Hepatocyte (in vitro differentiated cells): ENCODE measurements around the gene CYP2A7.

Experiments used
- EZH2 ChIP-seq: fragments of 200-600 bp; sonication (generic); IDR thresholded peaks from 2 replicates; pipeline ENCODE4 v1.6.1; 2016; ENCODE audit warnings: antibody characterized with exemption, mild to moderate bottlenecking, borderline replicate concordance
- TF ChIP-seq, protein P1 (sequence below): fragments of 200-600 bp; sonication (generic); IDR thresholded peaks from 2 replicates; pipeline ENCODE4 v1.5.1; 2016; ENCODE audit warnings: antibody characterized with exemption, mild to moderate bottlenecking; ENCODE audit not compliant: poor library complexity

GRCh38 chr19:40907968-40908735 lies 26.1 kb upstream of the CYP2A7 start:
- TF ChIP-seq, protein P1, sequence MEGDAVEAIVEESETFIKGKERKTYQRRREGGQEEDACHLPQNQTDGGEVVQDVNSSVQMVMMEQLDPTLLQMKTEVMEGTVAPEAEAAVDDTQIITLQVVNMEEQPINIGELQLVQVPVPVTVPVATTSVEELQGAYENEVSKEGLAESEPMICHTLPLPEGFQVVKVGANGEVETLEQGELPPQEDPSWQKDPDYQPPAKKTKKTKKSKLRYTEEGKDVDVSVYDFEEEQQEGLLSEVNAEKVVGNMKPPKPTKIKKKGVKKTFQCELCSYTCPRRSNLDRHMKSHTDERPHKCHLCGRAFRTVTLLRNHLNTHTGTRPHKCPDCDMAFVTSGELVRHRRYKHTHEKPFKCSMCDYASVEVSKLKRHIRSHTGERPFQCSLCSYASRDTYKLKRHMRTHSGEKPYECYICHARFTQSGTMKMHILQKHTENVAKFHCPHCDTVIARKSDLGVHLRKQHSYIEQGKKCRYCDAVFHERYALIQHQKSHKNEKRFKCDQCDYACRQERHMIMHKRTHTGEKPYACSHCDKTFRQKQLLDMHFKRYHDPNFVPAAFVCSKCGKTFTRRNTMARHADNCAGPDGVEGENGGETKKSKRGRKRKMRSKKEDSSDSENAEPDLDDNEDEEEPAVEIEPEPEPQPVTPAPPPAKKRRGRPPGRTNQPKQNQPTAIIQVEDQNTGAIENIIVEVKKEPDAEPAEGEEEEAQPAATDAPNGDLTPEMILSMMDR: no peak
- no peak for TF ChIP-seq EZH2
